CD14-positive monocyte (primary cell): ENCODE data around the gene RPTOR. TPM values are rescaled to one million over a fixed set of nuclear protein-coding genes. Genes with fewer than 3 reads are reported as not detected.

Experiments used
- DNase-seq, 3 donors: peaks; one replicate each; pipeline ENCODE4 v3.0.0-alpha.2; 2011 to 2022
- H2AFZ ChIP-seq: 2 replicates; pipeline ENCODE4 v1.6.0; 2012; ENCODE audit warnings: mild to moderate bottlenecking, low read depth, low read length, inconsistent platforms; ENCODE audit not compliant: insufficient read depth, poor library complexity, severe bottlenecking
- H3K27ac ChIP-seq, 2 donors: 1 replicate in 1 of 2; 2 replicates in 1 of 2; pipeline ENCODE4 v1.5.1; 2012 to 2013; ENCODE audit warnings: low read length in 2 of 2, control low read depth in 1 of 2, inconsistent platforms in 1 of 2, low read depth in 1 of 2, mild to moderate bottlenecking in 1 of 2
- H3K27me3 ChIP-seq, 2 donors: one replicate each; pipeline versions ENCODE4 v1.6.0 to v1.6.1; 2011 to 2013; ENCODE audit warnings: low read length in 2 of 2; ENCODE audit not compliant: control insufficient read depth in 2 of 2, insufficient read depth in 2 of 2
- H3K36me3 ChIP-seq, 2 donors: replicated peaks in 1 of 2; 1 replicate in 1 of 2; 2 replicates in 1 of 2; pipeline versions ENCODE4 v1.5.1 to v1.6.1; 2012 to 2013; ENCODE audit warnings: low read length in 2 of 2, control low read depth in 1 of 2, inconsistent platforms in 1 of 2, mild to moderate bottlenecking in 1 of 2; ENCODE audit not compliant: insufficient read depth in 2 of 2, control insufficient read depth in 1 of 2
- H3K4me1 ChIP-seq, 2 donors: 1 replicate in 1 of 2; 2 replicates in 1 of 2; pipeline versions ENCODE4 v1.5.1 to v1.6.1; 2012 to 2013; ENCODE audit warnings: low read length in 2 of 2, control low read depth in 1 of 2, inconsistent platforms in 1 of 2, mild to moderate bottlenecking in 1 of 2, moderate library complexity in 1 of 2; ENCODE audit not compliant: insufficient read depth in 2 of 2, control insufficient read depth in 1 of 2
- H3K4me2 ChIP-seq: replicated peaks from 2 replicates; pipeline ENCODE3; 2012; ENCODE audit warnings: low read length, moderate library complexity, mild to moderate bottlenecking; ENCODE audit not compliant: poor library complexity, severe bottlenecking; ENCODE audit errors: extremely low read depth
- H3K4me3 ChIP-seq, 3 experiments: fragments of 200-600 bp in 1 of 3; sonication (generic) in 1 of 3; replicated peaks in 1 of 3; 1 replicate in 2 of 3; 2 replicates in 1 of 3; pipeline ENCODE4 v1.5.1; 2011 to 2013; ENCODE audit warnings: low read length in 3 of 3, mild to moderate bottlenecking in 3 of 3, control low read depth in 2 of 3, low read depth in 2 of 3, inconsistent platforms in 1 of 3, moderate library complexity in 1 of 3
- H3K79me2 ChIP-seq: 2 replicates; pipeline ENCODE4 v1.6.0; 2012; ENCODE audit warnings: mild to moderate bottlenecking, control low read depth, inconsistent platforms, low read length, moderate library complexity; ENCODE audit not compliant: insufficient read depth
- H3K9ac ChIP-seq: 2 replicates; pipeline ENCODE4 v1.6.0; 2017; ENCODE audit warnings: low read length, mild to moderate bottlenecking; ENCODE audit not compliant: insufficient read depth, poor library complexity, severe bottlenecking
- H3K9me3 ChIP-seq, 2 donors: replicated peaks in 1 of 2; 1 replicate in 1 of 2; 2 replicates in 1 of 2; pipeline versions ENCODE4 v1.5.1 to v1.6.1; 2012 to 2013; ENCODE audit warnings: low read length in 2 of 2, control low read depth in 1 of 2; ENCODE audit not compliant: control insufficient read depth in 1 of 2, insufficient read depth in 1 of 2
- H4K20me1 ChIP-seq: 2 replicates; pipeline ENCODE4 v1.6.0; 2012; ENCODE audit warnings: mild to moderate bottlenecking, low read length, control low read depth, moderate library complexity; ENCODE audit not compliant: insufficient read depth
- H3K27ac Mint-ChIP-seq, 7 donors: one replicate each; pipeline ENCODE4 v1.8.0; 2020; ENCODE audit warnings: mild to moderate bottlenecking in 7 of 7, mixed read lengths in 7 of 7, moderate library complexity in 6 of 7, inconsistent platforms in 2 of 7
- H3K27me3 Mint-ChIP-seq, 3 donors: one replicate each; pipeline ENCODE4 v1.8.0; 2021 to 2022; ENCODE audit warnings: low read depth in 3 of 3, mild to moderate bottlenecking in 3 of 3, mixed read lengths in 3 of 3, moderate library complexity in 3 of 3, inconsistent platforms in 1 of 3
- H3K36me3 Mint-ChIP-seq, 2 donors: one replicate each; pipeline ENCODE4 v1.8.0; 2020; ENCODE audit warnings: mixed read lengths in 2 of 2, inconsistent platforms in 1 of 2, mild to moderate bottlenecking in 1 of 2
- H3K4me1 Mint-ChIP-seq: one replicate; pipeline ENCODE4 v1.8.0; 2020; ENCODE audit warnings: mild to moderate bottlenecking, mixed read lengths
- H3K4me3 Mint-ChIP-seq, 2 donors: one replicate each; pipeline ENCODE4 v1.8.0; 2020; ENCODE audit warnings: mild to moderate bottlenecking in 2 of 2, mixed read lengths in 2 of 2, moderate library complexity in 1 of 2
- H3K9me3 Mint-ChIP-seq, 7 donors: one replicate each; pipeline ENCODE4 v1.8.0; 2020 to 2022; ENCODE audit warnings: mixed read lengths in 7 of 7, mild to moderate bottlenecking in 6 of 7, moderate library complexity in 6 of 7, inconsistent platforms in 2 of 7
- WGBS: methylation state at CpG from one replicate; pipeline ENCODE4 v1.1.5; 2013; ENCODE audit warnings: missing lambda C conversion rate; ENCODE audit not compliant: insufficient coverage; 5-methylcytosine and 5-hydroxymethylcytosine counted together
- intact Hi-C, 2 donors: fragments of 100-400 bp; cut with micrococcal nuclease; formaldehyde crosslinking; loops; one replicate each; pipeline versions ENCODE4 v1.15.0 to v1.15.1; 2023
- polyA plus RNA-seq, 3 donors: library from polyadenylated mRNA; depleted of rRNA in 1 of 3; unstranded in 2 of 3; stranded (reverse) in 1 of 3; fragments of 300-500 nt in 2 of 3; fragments of >200 nt in 1 of 3; fragmentation: Illumina TruSeq in 2 of 3; gene quantifications; 1 replicate in 2 of 3; 2 replicates in 1 of 3; pipeline ENCODE4 v1.2.3, GENCODE V29; 2012 to 2021
- TF ChIP-seq, protein P1 (sequence below): fragments of 200-600 bp; IDR thresholded peaks from one replicate; pipeline ENCODE4 v1.8.0; 2022; ENCODE audit warnings: antibody characterized with exemption, mild to moderate bottlenecking

Gene RPTOR
- polyA plus RNA-seq, 3 donors: 1.1 to 8.7 (median 2.6) TPM

DNA sequence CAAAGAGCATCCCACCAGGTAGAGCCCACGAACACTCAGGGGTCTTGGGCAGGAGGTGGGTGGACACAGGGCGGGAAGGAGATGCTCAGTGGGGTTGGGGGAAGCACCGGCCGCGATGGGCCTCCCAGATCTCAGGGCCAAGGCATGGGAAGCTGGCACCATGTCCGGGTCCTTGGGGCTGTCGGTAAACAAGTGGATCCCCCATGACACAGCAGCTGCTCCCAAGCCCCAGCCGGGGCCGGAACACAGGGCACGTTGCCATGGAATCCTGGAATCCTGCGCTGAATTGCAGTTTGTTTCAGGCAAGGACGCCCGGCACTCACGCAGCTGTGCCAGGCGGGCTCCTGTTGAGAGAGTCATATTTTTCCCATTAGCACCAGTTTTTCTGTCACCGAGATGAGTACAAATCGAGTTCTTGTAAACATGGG lies 424.0 kb downstream of the RPTOR start:
- peaks cover 10 to 19% of the 10 kb centered on the region in 2 donors for H3K36me3 Mint-ChIP-seq
- no peak overlapping the region for H3K27ac ChIP-seq
- H3K4me1 Mint-ChIP-seq: peaks cover 11% of the 10 kb centered on the region
- no peaks in the 10 kb centered on the region for H3K79me2 ChIP-seq
- H3K4me3 ChIP-seq: no peak overlapping the region
- H3K36me3 ChIP-seq: peaks cover 0 to 2% of the 10 kb centered on the region in 2 donors
- intact Hi-C loops: no loop called here
- peaks cover 0 to 2% of the 10 kb centered on the region in 2 donors for H3K27me3 ChIP-seq
- H3K9me3 ChIP-seq: no peaks in the 10 kb centered on the region
- H3K27ac Mint-ChIP-seq: no peak overlapping the region
- no peak overlapping the region for H3K4me3 Mint-ChIP-seq
- no peaks in the 10 kb centered on the region for H4K20me1 ChIP-seq
- WGBS: 84% methylated on average over 17 of the region's 17 CpGs
- no peak overlapping the region for H2AFZ ChIP-seq
- peaks cover 0 to 1% (median 0%) of the 10 kb centered on the region in 7 donors for H3K9me3 Mint-ChIP-seq
- no peak overlapping the region for H3K4me2 ChIP-seq
- TF ChIP-seq, protein P1, sequence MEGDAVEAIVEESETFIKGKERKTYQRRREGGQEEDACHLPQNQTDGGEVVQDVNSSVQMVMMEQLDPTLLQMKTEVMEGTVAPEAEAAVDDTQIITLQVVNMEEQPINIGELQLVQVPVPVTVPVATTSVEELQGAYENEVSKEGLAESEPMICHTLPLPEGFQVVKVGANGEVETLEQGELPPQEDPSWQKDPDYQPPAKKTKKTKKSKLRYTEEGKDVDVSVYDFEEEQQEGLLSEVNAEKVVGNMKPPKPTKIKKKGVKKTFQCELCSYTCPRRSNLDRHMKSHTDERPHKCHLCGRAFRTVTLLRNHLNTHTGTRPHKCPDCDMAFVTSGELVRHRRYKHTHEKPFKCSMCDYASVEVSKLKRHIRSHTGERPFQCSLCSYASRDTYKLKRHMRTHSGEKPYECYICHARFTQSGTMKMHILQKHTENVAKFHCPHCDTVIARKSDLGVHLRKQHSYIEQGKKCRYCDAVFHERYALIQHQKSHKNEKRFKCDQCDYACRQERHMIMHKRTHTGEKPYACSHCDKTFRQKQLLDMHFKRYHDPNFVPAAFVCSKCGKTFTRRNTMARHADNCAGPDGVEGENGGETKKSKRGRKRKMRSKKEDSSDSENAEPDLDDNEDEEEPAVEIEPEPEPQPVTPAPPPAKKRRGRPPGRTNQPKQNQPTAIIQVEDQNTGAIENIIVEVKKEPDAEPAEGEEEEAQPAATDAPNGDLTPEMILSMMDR: no peak
- peaks cover 8 to 15% of the 10 kb centered on the region in 2 donors for H3K4me1 ChIP-seq
- H3K27me3 Mint-ChIP-seq: peaks cover 0 to 25% (median 22%) of the 10 kb centered on the region in 3 donors
- DNase-seq: no peak
- peak overlapping the region; percentile 1 for H3K9ac ChIP-seq

DNA sequence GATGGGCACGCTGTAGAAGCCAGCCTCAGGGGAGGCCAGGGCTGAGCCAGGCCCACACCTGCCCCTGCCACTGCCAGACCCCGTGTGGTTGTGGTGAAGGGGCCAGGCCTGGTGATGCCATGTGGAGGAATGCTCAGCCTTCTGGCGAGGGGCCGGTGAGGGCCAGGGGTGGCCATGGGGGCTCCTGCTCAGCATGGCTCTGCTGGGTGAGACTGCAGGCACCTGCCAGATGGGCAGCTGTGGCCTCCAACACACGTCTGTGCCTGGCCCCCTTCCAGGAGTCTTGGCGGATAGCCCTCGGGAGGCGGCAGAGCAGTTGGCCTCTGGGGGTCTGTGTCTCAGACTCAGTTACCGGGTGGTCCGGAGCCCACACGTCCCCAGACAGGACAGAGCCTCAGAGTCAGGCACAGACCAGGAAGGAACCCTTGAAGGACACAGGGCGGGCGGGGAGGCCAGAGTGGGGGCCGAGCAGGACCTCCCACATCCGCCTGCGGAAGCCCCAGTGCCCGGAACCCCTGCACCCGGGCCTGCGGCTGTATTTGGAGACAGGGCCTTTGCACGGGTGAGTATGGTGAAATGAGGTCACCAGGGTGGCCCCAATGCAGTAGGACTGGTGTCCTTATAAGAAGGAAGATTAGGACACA lies 424.5 kb downstream of the RPTOR start:
- Mint-ChIP-seq H3K9me3 (peaks cover 0 to 1% (median 0%) of the 10 kb centered on the region in 7 donors), H3K36me3 (peaks cover 10 to 18% of the 10 kb centered on the region in 2 donors), H3K27me3 (peaks cover 0 to 25% (median 22%) of the 10 kb centered on the region in 3 donors), H3K4me1 (peaks cover 11% of the 10 kb centered on the region), H3K4me3 (peak overlapping the region; percentile 34 to 37), H3K27ac (no peak overlapping the region)
- Histone ChIP-seq H3K9ac (peak overlapping the region; percentile 1), H3K9me3 (no peaks in the 10 kb centered on the region), H3K27ac (no peak overlapping the region), H3K4me1 (peaks cover 8 to 15% of the 10 kb centered on the region in 2 donors), H3K27me3 (peaks cover 0 to 2% of the 10 kb centered on the region in 2 donors), H3K79me2 (no peaks in the 10 kb centered on the region), H4K20me1 (no peaks in the 10 kb centered on the region), H3K4me2 (peak overlapping the region; percentile 11), H2AFZ (no peak overlapping the region), H3K36me3 (peaks cover 0 to 2% of the 10 kb centered on the region in 2 donors), H3K4me3 (no peak overlapping the region)
- whole genome bisulfite sequencing: 56% methylated on average over 19 of the region's 20 CpGs
- no peak for DNase-seq
- TF ChIP-seq, protein P1: no peak
- intact Hi-C loops: no loop called here
